HEK293 (cell line): ENCODE data around the gene RTL9.
A peak's percentile ranks its signal among the peaks of the same experiment; 100 is the strongest.

ENCODE experiments used
- CTCF ChIA-PET: fragments of 350-600 bp; formaldehyde crosslinking; extraction: SDS; loops from one replicate; lab custom pipeline; 2021; ENCODE audit warnings: antibody characterized with exemption; lab: Yijun Ruan, JAX
- POLR2A ChIA-PET: fragments of 300-600 bp; formaldehyde crosslinking; extraction: SDS; loops from one replicate; lab custom pipeline; 2020; ENCODE audit warnings: antibody characterized with exemption, inconsistent platforms; lab: Yijun Ruan, JAX
- H3K27ac ChIP-seq: fragments of 200-500 bp; sonication (Bioruptor generic); 2 replicates; pipeline ENCODE4 v1.5.1; 2014; ENCODE audit warnings: low read depth, low read length, control low read depth, inconsistent platforms; ENCODE audit errors: extremely low read depth
- H3K36me3 ChIP-seq, 2 experiments: fragments of 200-500 bp in 1 of 2; sonication (Bioruptor generic) in 1 of 2; 1 replicate in 1 of 2; 2 replicates in 1 of 2; pipeline ENCODE4 v1.5.1; 2014 to 2017; ENCODE audit warnings: inconsistent platforms in 2 of 2, low read length in 2 of 2; ENCODE audit not compliant: control insufficient read depth in 2 of 2, insufficient read depth in 1 of 2
- H3K4me1 ChIP-seq: fragments of 200-500 bp; sonication (Bioruptor generic); 2 replicates; pipeline ENCODE4 v1.5.1; 2014; ENCODE audit warnings: mild to moderate bottlenecking, low read length, inconsistent platforms; ENCODE audit not compliant: control insufficient read depth, insufficient read depth
- H3K4me3 ChIP-seq: 2 replicates; pipeline ENCODE4 v1.5.1; 2011; ENCODE audit warnings: low read depth, mild to moderate bottlenecking, control low read depth, low read length, moderate library complexity
- H3K9me3 ChIP-seq: fragments of 200-500 bp; sonication (Bioruptor generic); 2 replicates; pipeline ENCODE4 v1.5.1; 2014; ENCODE audit warnings: low read depth, low read length, inconsistent platforms; ENCODE audit not compliant: control insufficient read depth, insufficient read depth
- BCL11A ChIP-seq: fragments of 450-650 bp; formaldehyde crosslinking; IDR thresholded peaks from 2 replicates; pipeline ENCODE4 v1.5.1; 2016; ENCODE audit warnings: low read depth, missing biosample characterization, missing genetic modification characterization
- FEZF1 ChIP-seq: fragments of 450-650 bp; formaldehyde crosslinking; IDR thresholded peaks from 2 replicates; pipeline ENCODE4 v1.5.1; 2016; ENCODE audit warnings: missing biosample characterization, missing genetic modification characterization
- KLF16 ChIP-seq: fragments of 450-650 bp; formaldehyde crosslinking; IDR thresholded peaks from 2 replicates; pipeline ENCODE4 v1.5.1; 2017; ENCODE audit warnings: missing biosample characterization, missing genetic modification characterization
- MEIS1 ChIP-seq: sonication (generic); formaldehyde crosslinking; IDR thresholded peaks from 2 replicates; pipeline ENCODE4 v1.8.1; 2022; ENCODE audit warnings: missing genetic modification reagents, mild to moderate bottlenecking, borderline replicate concordance
- PATZ1 ChIP-seq: fragments of 450-650 bp; formaldehyde crosslinking; IDR thresholded peaks from 2 replicates; pipeline ENCODE4 v1.5.1; 2016; ENCODE audit warnings: missing biosample characterization, missing genetic modification characterization
- RBAK ChIP-seq: fragments of 450-650 bp; formaldehyde crosslinking; IDR thresholded peaks from 2 replicates; pipeline ENCODE4 v1.5.1; 2016; ENCODE audit warnings: missing biosample characterization, missing genetic modification characterization
- WT1 ChIP-seq: fragments of 450-650 bp; formaldehyde crosslinking; IDR thresholded peaks from 2 replicates; pipeline ENCODE4 v1.5.1; 2016; ENCODE audit warnings: missing biosample characterization, missing genetic modification characterization
- ZBTB1 ChIP-seq: fragments of 450-650 bp; formaldehyde crosslinking; IDR thresholded peaks from 2 replicates; pipeline ENCODE4 v1.5.1; 2016; ENCODE audit warnings: missing biosample characterization, missing genetic modification characterization
- ZFP41 ChIP-seq: fragments of 450-650 bp; formaldehyde crosslinking; IDR thresholded peaks from 2 replicates; pipeline ENCODE4 v1.5.1; 2016; ENCODE audit warnings: missing biosample characterization, missing genetic modification characterization, borderline replicate concordance
- ZNF169 ChIP-seq: fragments of 450-650 bp; formaldehyde crosslinking; IDR thresholded peaks from 2 replicates; pipeline ENCODE4 v1.5.1; 2016; ENCODE audit warnings: missing biosample characterization, missing genetic modification characterization
- ZNF174 ChIP-seq: fragments of 450-650 bp; formaldehyde crosslinking; IDR thresholded peaks from 2 replicates; pipeline ENCODE4 v1.5.0; 2017; ENCODE audit warnings: missing biosample characterization, mild to moderate bottlenecking, missing genetic modification characterization
- ZNF280D ChIP-seq: fragments of 450-650 bp; formaldehyde crosslinking; IDR thresholded peaks from 2 replicates; pipeline ENCODE4 v1.5.1; 2016; ENCODE audit warnings: missing biosample characterization, missing genetic modification characterization
- ZNF404 ChIP-seq: fragments of 450-650 bp; formaldehyde crosslinking; IDR thresholded peaks from 2 replicates; pipeline ENCODE4 v1.5.1; 2017; ENCODE audit warnings: missing biosample characterization, missing genetic modification characterization
- ZNF423 ChIP-seq: fragments of 450-650 bp; formaldehyde crosslinking; IDR thresholded peaks from 2 replicates; pipeline ENCODE4 v1.5.1; 2016; ENCODE audit warnings: missing biosample characterization, missing genetic modification characterization
- ZNF449 ChIP-seq: fragments of 450-650 bp; formaldehyde crosslinking; IDR thresholded peaks from 2 replicates; pipeline ENCODE4 v1.5.1; 2017; ENCODE audit warnings: missing biosample characterization, mild to moderate bottlenecking, missing genetic modification characterization, moderate library complexity
- ZNF473 ChIP-seq: fragments of 450-650 bp; formaldehyde crosslinking; IDR thresholded peaks from 2 replicates; pipeline ENCODE4 v1.5.1; 2017; ENCODE audit warnings: missing biosample characterization, missing genetic modification characterization
- ZNF513 ChIP-seq: fragments of 450-650 bp; IDR thresholded peaks from 2 replicates; pipeline ENCODE4 v1.5.1; 2018; ENCODE audit warnings: missing biosample characterization, missing genetic modification characterization
- ZNF596 ChIP-seq: fragments of 450-650 bp; IDR thresholded peaks from 2 replicates; pipeline ENCODE4 v1.5.0; 2018; ENCODE audit warnings: missing biosample characterization, mild to moderate bottlenecking, missing genetic modification characterization, moderate library complexity
- ZNF624 ChIP-seq: fragments of 450-650 bp; formaldehyde crosslinking; IDR thresholded peaks from 2 replicates; pipeline ENCODE4 v1.5.1; 2017; ENCODE audit warnings: missing biosample characterization, missing genetic modification characterization
- ZNF645 ChIP-seq: fragments of 450-650 bp; formaldehyde crosslinking; IDR thresholded peaks from 2 replicates; pipeline ENCODE4; 2016; ENCODE audit warnings: missing biosample characterization, missing genetic modification characterization
- ZNF664 ChIP-seq: fragments of 450-650 bp; formaldehyde crosslinking; IDR thresholded peaks from 2 replicates; pipeline ENCODE4 v1.5.1; 2016; ENCODE audit warnings: missing biosample characterization, missing genetic modification characterization
- ZNF76 ChIP-seq: fragments of 450-650 bp; formaldehyde crosslinking; IDR thresholded peaks from 2 replicates; pipeline ENCODE4; 2016; ENCODE audit warnings: low read depth, missing biosample characterization, missing genetic modification characterization, borderline replicate concordance
- ZNF777 ChIP-seq: fragments of 450-650 bp; formaldehyde crosslinking; IDR thresholded peaks from 2 replicates; pipeline ENCODE4 v1.5.1; 2017; ENCODE audit warnings: missing biosample characterization, missing genetic modification characterization, borderline replicate concordance

Gene RTL9

GRCh38 chrX:110317820-110318663 is 40.6 kb upstream of the RTL9 start, which contains the start of gene AMMECR1 (continued):
- TF ChIP-seq ZNF449 (tag by site-specific recombination), result peak; percentile 62; the same call in 1 of the 2 replicates
- no peak for TF ChIP-seq ZNF169 (tag by site-specific recombination)
- no peak for TF ChIP-seq ZNF777 (tag by site-specific recombination)
- 0 out of 2 replicates have a peak, but pooled peaks have one; percentile 27 for TF ChIP-seq ZNF76 (tag by site-specific recombination)
- peak; percentile 78 for TF ChIP-seq PATZ1
- no peak; the same call in 1 of the 2 replicates for TF ChIP-seq WT1 (tag by site-specific recombination)
- TF ChIP-seq ZNF423 (tag by site-specific recombination), result 0 out of 2 replicates have a peak, but pooled peaks have one; percentile 16
- TF ChIP-seq ZBTB1 (tag by site-specific recombination), result no peak
- TF ChIP-seq ZNF404 (tag by site-specific recombination), result no peak
- no peak for TF ChIP-seq BCL11A

- Histone ChIP-seq H3K36me3 (no peaks in the 10 kb centered on the region), H3K4me1 (peaks cover 10% of the 10 kb centered on the region), H3K9me3 (no peaks in the 10 kb centered on the region), H3K4me3 (peak overlapping the region; percentile 52), H3K27ac (peak overlapping the region; percentile 89; the same call in 1 of the 2 replicates)
- CTCF ChIA-PET, result interaction anchor here (2.1 kb wide), 1 partner anchor 90 kb away, joined by 11 read pairs; no protein-coding TSS in a partner anchor
- POLR2A ChIA-PET, result interaction anchor here (1.0 to 1.1 kb wide), 2 partner anchors 14 to 172 kb away, joined by 3 read pairs; no protein-coding TSS in a partner anchor
- TF ChIP-seq ZNF513 (no peak), ZNF174 (tag by site-specific recombination) (no peak), FEZF1 (tag by site-specific recombination) (peak; percentile 22; the same call in 1 of the 2 replicates), ZNF624 (tag by site-specific recombination) (no peak)
These were observed 40.0 kb upstream of the RTL9 start for GRCh38 chrX:110318664-110318968.

- CTCF ChIA-PET, result interaction anchor here (0.8 kb wide), 1 partner anchor 33 kb away, joined by 3 read pairs; no protein-coding TSS in a partner anchor
- no peak for TF ChIP-seq ZFP41 (tag by site-specific recombination)
- TF ChIP-seq RBAK (tag by site-specific recombination), result no peak
- no peak for TF ChIP-seq ZNF280D (tag by site-specific recombination)
- no peak for TF ChIP-seq ZNF596 (tag by site-specific recombination)
- TF ChIP-seq ZNF645 (tag by site-specific recombination), result no peak
- TF ChIP-seq ZNF664 (tag by site-specific recombination), result no peak
- TF ChIP-seq KLF16 (tag by site-specific recombination), result no peak
- no peak for TF ChIP-seq ZNF404 (tag by site-specific recombination)
- no peak for TF ChIP-seq MEIS1 (CRISPR knock-in tag)
- no peak for TF ChIP-seq ZNF473
These were observed 38.2 kb upstream of the RTL9 start for GRCh38 chrX:110320381-110320987.

More at GRCh38 chrX:110320381-110320987, 38.2 kb upstream of the RTL9 start:
- Histone ChIP-seq H3K9me3 (no peaks in the 10 kb centered on the region), H3K36me3 (no peaks in the 10 kb centered on the region), H3K4me3 (no peak overlapping the region), H3K27ac (no peak overlapping the region), H3K4me1 (peaks cover 10% of the 10 kb centered on the region)
- POLR2A ChIA-PET, result no interaction called here
